H1 (cell line): ENCODE data around the gene PNMA1. TPM values are rescaled to one million over a fixed set of nuclear protein-coding genes. Genes with fewer than 3 reads are reported as not detected.

Source experiments
- CTCF ChIA-PET: fragments of 300-600 bp; sonication (Branson Sonifier 250); formaldehyde crosslinking; loops from one replicate; lab custom pipeline; 2021; ENCODE audit not compliant: partially characterized antibody; lab: Charles Lee
- POLR2A ChIA-PET: fragments of 300-600 bp; sonication (Branson Sonifier 250); formaldehyde crosslinking; loops from one replicate; lab custom pipeline; 2021; ENCODE audit warnings: inconsistent platforms; ENCODE audit not compliant: partially characterized antibody; lab: Charles Lee
- DNase-seq, 2 experiments: peaks; one replicate each; pipeline versions ENCODE4 v3.0.0 to v3.0.0-alpha.2; 2010 to 2022; ENCODE audit warnings: low spot score in 2 of 2, low read depth in 1 of 2, mixed read lengths in 1 of 2
- FAIRE-seq: peaks from 2 replicates; lab custom pipeline; 2011; peaks lifted over from hg19 to GRCh38; lab: Jason Lieb, UNC
- H2AFZ ChIP-seq: 2 replicates; pipeline ENCODE4 v1.8.1; 2012; ENCODE audit warnings: low read length, inconsistent platforms
- H2AK5ac ChIP-seq: 2 replicates; pipeline ENCODE4 v1.6.1; 2013; ENCODE audit warnings: low read depth, low read length
- H2BK120ac ChIP-seq: replicated peaks from 2 replicates; pipeline ENCODE3; 2013; ENCODE audit warnings: low read depth, low read length, inconsistent platforms
- H2BK12ac ChIP-seq: 2 replicates; pipeline ENCODE4 v1.6.1; 2013; ENCODE audit warnings: low read depth, low read length
- H2BK15ac ChIP-seq: 2 replicates; pipeline ENCODE4 v1.6.1; 2013; ENCODE audit warnings: low read length
- H2BK20ac ChIP-seq: 2 replicates; pipeline ENCODE4 v1.6.1; 2013; ENCODE audit warnings: low read length
- H2BK5ac ChIP-seq: 2 replicates; pipeline ENCODE4 v1.6.1; 2013; ENCODE audit warnings: low read depth, low read length
- H3K14ac ChIP-seq: 2 replicates; pipeline ENCODE4 v1.6.1; 2013; ENCODE audit warnings: inconsistent platforms; ENCODE audit not compliant: insufficient read length
- H3K18ac ChIP-seq: 2 replicates; pipeline ENCODE4 v1.6.1; 2013; ENCODE audit warnings: low read length; ENCODE audit errors: extremely low read depth
- H3K23ac ChIP-seq: 2 replicates; pipeline ENCODE4 v1.6.1; 2013; ENCODE audit warnings: inconsistent platforms; ENCODE audit not compliant: insufficient read length
- H3K23me2 ChIP-seq: 2 replicates; pipeline ENCODE4 v1.6.1; 2013; ENCODE audit warnings: low read depth, low read length
- H3K27ac ChIP-seq: 2 replicates; pipeline ENCODE4 v1.6.1; 2011; ENCODE audit warnings: low read depth, low read length, inconsistent platforms
- H3K27me3 ChIP-seq, 4 experiments: replicated peaks in 1 of 4; 1 replicate in 1 of 4; 2 replicates in 3 of 4; pipeline versions ENCODE4 v1.6.1 to v1.8.1; 2011 to 2013; ENCODE audit warnings: low read length in 3 of 4, mild to moderate bottlenecking in 3 of 4, inconsistent platforms in 2 of 4, mixed read lengths in 2 of 4, moderate library complexity in 1 of 4; ENCODE audit not compliant: control insufficient read depth in 3 of 4, insufficient read depth in 3 of 4; ENCODE audit errors: extremely low read depth in 1 of 4
- H3K36me3 ChIP-seq, 4 experiments: 2 replicates each; pipeline versions ENCODE4 v1.6.1 to v1.8.1; 2011 to 2013; ENCODE audit warnings: mild to moderate bottlenecking in 4 of 4, low read length in 3 of 4, moderate library complexity in 2 of 4, control low read depth in 1 of 4, inconsistent platforms in 1 of 4; ENCODE audit not compliant: insufficient read depth in 4 of 4, control insufficient read depth in 2 of 4
- H3K4ac ChIP-seq: replicated peaks from 2 replicates; pipeline ENCODE3; 2013; ENCODE audit warnings: low read length, low read depth, mixed read lengths, inconsistent platforms; ENCODE audit not compliant: insufficient read length
- H3K4me1 ChIP-seq, 4 experiments: replicated peaks in 1 of 4; 1 replicate in 1 of 4; 2 replicates in 3 of 4; pipeline versions ENCODE4 v1.6.1 to v1.8.1; 2011 to 2013; ENCODE audit warnings: low read length in 3 of 4, inconsistent platforms in 2 of 4, mixed read lengths in 1 of 4; ENCODE audit not compliant: insufficient read depth in 4 of 4, control insufficient read depth in 3 of 4
- H3K4me2 ChIP-seq, 2 experiments: 2 replicates each; pipeline versions ENCODE4 v1.6.1 to v1.8.1; 2011 to 2013; ENCODE audit warnings: low read depth in 2 of 2, low read length in 2 of 2, control low read depth in 1 of 2, inconsistent platforms in 1 of 2, mild to moderate bottlenecking in 1 of 2; ENCODE audit not compliant: insufficient read depth in 1 of 2
- H3K4me3 ChIP-seq, 4 experiments: fragments of 200-600, 300-600 bp in 1 of 4; sonication (generic), shearing (Covaris generic), sonication (Bioruptor Twin) in 1 of 4; 2 replicates each; pipeline versions ENCODE4 v1.5.1 to v1.8.1; 2011 to 2016; ENCODE audit warnings: low read length in 4 of 4, low read depth in 3 of 4, control low read depth in 2 of 4, inconsistent platforms in 2 of 4, mild to moderate bottlenecking in 2 of 4, mixed read lengths in 1 of 4, moderate library complexity in 1 of 4; ENCODE audit not compliant: insufficient read depth in 2 of 4; ENCODE audit errors: extremely low read depth in 1 of 4
- H3K56ac ChIP-seq: replicated peaks from 2 replicates; pipeline ENCODE3; 2013; ENCODE audit warnings: low read depth, mild to moderate bottlenecking, mixed read lengths, low read length, inconsistent platforms; ENCODE audit not compliant: insufficient read length
- H3K79me1 ChIP-seq: 2 replicates; pipeline ENCODE4 v1.6.1; 2013; ENCODE audit warnings: low read depth, low read length, control low read depth
- H3K79me2 ChIP-seq, 2 experiments: 2 replicates each; pipeline versions ENCODE4 v1.6.1 to v1.8.1; 2012 to 2013; ENCODE audit warnings: low read length in 2 of 2, mild to moderate bottlenecking in 2 of 2, inconsistent platforms in 1 of 2; ENCODE audit not compliant: insufficient read depth in 2 of 2, control insufficient read depth in 1 of 2
- H3K9ac ChIP-seq, 4 experiments: replicated peaks in 1 of 4; 1 replicate in 1 of 4; 2 replicates in 3 of 4; pipeline versions ENCODE4 v1.6.1 to v1.8.1; 2011 to 2013; ENCODE audit warnings: low read depth in 3 of 4, low read length in 3 of 4, control low read depth in 2 of 4, mild to moderate bottlenecking in 2 of 4, moderate library complexity in 2 of 4, inconsistent platforms in 1 of 4; ENCODE audit errors: extremely low read depth in 1 of 4
- H3K9me3 ChIP-seq, 2 experiments: 2 replicates each; pipeline versions ENCODE4 v1.6.1 to v1.8.1; 2012 to 2013; ENCODE audit warnings: mild to moderate bottlenecking in 2 of 2, moderate library complexity in 2 of 2, control low read depth in 1 of 2, inconsistent platforms in 1 of 2, low read depth in 1 of 2, low read length in 1 of 2, mixed read lengths in 1 of 2; ENCODE audit not compliant: insufficient read depth in 2 of 2
- H4K20me1 ChIP-seq, 2 experiments: replicated peaks in 1 of 2; 2 replicates each; pipeline versions ENCODE3 to v1.8.1; 2011 to 2013; ENCODE audit warnings: inconsistent platforms in 2 of 2, low read length in 2 of 2, mild to moderate bottlenecking in 1 of 2; ENCODE audit not compliant: insufficient read depth in 2 of 2, control insufficient read depth in 1 of 2
- H4K5ac ChIP-seq: 2 replicates; pipeline ENCODE4 v1.6.1; 2013; ENCODE audit warnings: low read length, low read depth, mixed read lengths, inconsistent platforms; ENCODE audit not compliant: insufficient read length
- H4K8ac ChIP-seq: 2 replicates; pipeline ENCODE4 v1.8.0; 2013; ENCODE audit warnings: mild to moderate bottlenecking, moderate library complexity, low read length, inconsistent platforms; ENCODE audit not compliant: insufficient read depth; ENCODE audit errors: extremely low read depth
- H4K91ac ChIP-seq: replicated peaks from 2 replicates; pipeline ENCODE3; 2013; ENCODE audit warnings: low read length, mixed read lengths, inconsistent platforms; ENCODE audit not compliant: insufficient read length
- BCL11A ChIP-seq, 2 experiments: IDR thresholded peaks; one replicate each; pipeline ENCODE4 v1.6.1; 2011; ENCODE audit warnings: low read depth in 2 of 2, low read length in 2 of 2, mild to moderate bottlenecking in 2 of 2
- BRCA1 ChIP-seq: IDR thresholded peaks from 2 replicates; pipeline ENCODE4 v1.6.1; 2012; ENCODE audit warnings: low read depth, low read length, improper control_type of control experiment
- CBX5 ChIP-seq: fragments of 300-800, 300-1000 bp; sonication (generic); IDR thresholded peaks from 2 replicates; pipeline ENCODE4 v1.7.1; 2016; ENCODE audit warnings: antibody characterized with exemption, low read length, low read depth
- HDAC2 ChIP-seq, 2 experiments: fragments of 300-600 bp in 1 of 2; sonication (generic) in 1 of 2; IDR thresholded peaks; 2 replicates each; pipeline ENCODE4 v1.6.1; 2011 to 2012; ENCODE audit warnings: low read depth in 2 of 2, low read length in 2 of 2, mild to moderate bottlenecking in 2 of 2, moderate library complexity in 2 of 2, borderline replicate concordance in 1 of 2, inconsistent platforms in 1 of 2
- JUN ChIP-seq: IDR thresholded peaks from 2 replicates; pipeline ENCODE4 v1.6.1; 2011; ENCODE audit warnings: low read depth, mild to moderate bottlenecking, improper control_type of control experiment, low read length
- JUND ChIP-seq: IDR thresholded peaks from 2 replicates; pipeline ENCODE4 v1.6.1; 2011; ENCODE audit warnings: mild to moderate bottlenecking, improper control_type of control experiment, low read length
- KDM1A ChIP-seq: fragments of 200-600, 300-600 bp; sonication (generic); IDR thresholded peaks from 2 replicates; pipeline ENCODE4 v1.7.1; 2016; ENCODE audit warnings: mild to moderate bottlenecking, low read length, borderline replicate concordance
- NANOG ChIP-seq: IDR thresholded peaks from 2 replicates; pipeline ENCODE4 v1.6.1; 2011; ENCODE audit warnings: low read length, low read depth, mild to moderate bottlenecking, inconsistent platforms; ENCODE audit not compliant: insufficient read depth, poor library complexity, severe bottlenecking
- PHF8 ChIP-seq: fragments of 200-600 bp; sonication (generic); conservative IDR thresholded peaks from 2 replicates; pipeline ENCODE4 v1.7.1; 2012; ENCODE audit warnings: low read depth, mild to moderate bottlenecking, inconsistent platforms, low read length, moderate library complexity
- RBBP5 ChIP-seq: IDR thresholded peaks from 2 replicates; pipeline ENCODE4 v1.7.1; 2012; ENCODE audit warnings: low read depth, mild to moderate bottlenecking, inconsistent platforms, low read length, moderate library complexity, borderline replicate concordance
- SAP30 ChIP-seq: fragments of 300-600 bp; sonication (generic); IDR thresholded peaks from 2 replicates; pipeline ENCODE4 v1.7.1; 2012; ENCODE audit warnings: low read length, moderate library complexity, mild to moderate bottlenecking, inconsistent platforms; ENCODE audit not compliant: insufficient read depth, insufficient replicate concordance
- SIN3A ChIP-seq, 2 experiments: IDR thresholded peaks in 1 of 2; conservative IDR thresholded peaks in 1 of 2; 2 replicates each; pipeline ENCODE4 v1.6.1; 2011 to 2012; ENCODE audit warnings: low read length in 2 of 2, improper control_type of control experiment in 1 of 2, low read depth in 1 of 2, mild to moderate bottlenecking in 1 of 2
- WGBS, 2 experiments: shearing (Covaris generic) in 1 of 2; methylation state at CpG; one replicate each; pipeline versions ENCODE4 v1.1.6 to v1.1.7; 2013 to 2015; ENCODE audit warnings: low lambda C conversion rate in 2 of 2, mixed read lengths in 2 of 2, inconsistent platforms in 1 of 2, low coverage in 1 of 2, missing lambda C conversion rate in 1 of 2; ENCODE audit not compliant: insufficient replicate concordance in 2 of 2, insufficient coverage in 1 of 2, insufficient read length in 1 of 2; ENCODE audit errors: extremely low coverage in 1 of 2, missing lambda C conversion rate in 1 of 2; 5-methylcytosine and 5-hydroxymethylcytosine counted together
- polyA plus RNA-seq, 7 experiments: library from polyadenylated mRNA; depleted of rRNA in 3 of 7; stranded (reverse) in 5 of 7; unstranded in 2 of 7; fragments of >200 nt in 5 of 7; fragments of 200-250 nt in 2 of 7; gene quantifications; 1 replicate in 5 of 7; 2 replicates in 1 of 7; 4 replicates in 1 of 7; pipeline versions ENCODE4 v1.2.1 to v1.2.3, GENCODE V29; 2011 to 2013; ENCODE audit warnings: missing spikeins in 2 of 7, mixed read lengths in 2 of 7
- total RNA-seq: library from RNA; stranded (reverse); fragmentation: NEBNext Ultra II Directional; extraction: Animal tissue kit (Norgen Biotek cat#: 25700); gene quantifications from 2 replicates; pipeline ENCODE4 v1.2.1, GENCODE V29; 2021

PNMA1 gene
- total and polyA plus RNA-seq, 2 of the 8 experiments (the other 6 are each of a cell fraction or from before 2014, with no cell fraction given), result 15.8 to 52.7 TPM

- Histone ChIP-seq H3K4me3 (no peak overlapping the region), H2AK5ac (no peak overlapping the region), H2BK12ac (no peak overlapping the region), H4K8ac (no peak overlapping the region), H2BK15ac (no peak overlapping the region), H4K20me1 (peaks cover 8 to 16% of the 10 kb centered on the region in 2 experiments), H3K36me3 (0 out of 8 replicates have a peak, but pooled peaks cover 0 to 3% (median 0%) of the 10 kb centered on the region in 4 experiments), H3K56ac (no peak overlapping the region), H2BK120ac (no peak overlapping the region), H2BK20ac (no peak overlapping the region), H2BK5ac (no peak overlapping the region), H3K27ac (no peak overlapping the region), H4K5ac (no peak overlapping the region), H4K91ac (no peak overlapping the region), H3K4me2 (no peak overlapping the region), H3K18ac (no peak overlapping the region), H3K4me1 (peaks cover 0 to 10% (median 6%) of the 10 kb centered on the region in 4 experiments; a peak in 4 of 7 replicates), H3K9me3 (no peaks in the 10 kb centered on the region), H3K14ac (no peak overlapping the region), H3K23me2 (peaks cover 24% of the 10 kb centered on the region), H3K79me2 (peaks cover 5 to 33% of the 10 kb centered on the region in 2 experiments), H2AFZ (no peak overlapping the region), H3K27me3 (peaks cover 0 to 3% (median 0%) of the 10 kb centered on the region in 4 experiments; a peak in 3 of 7 replicates), H3K23ac (no peak overlapping the region), H3K9ac (no peak overlapping the region), H3K79me1 (peaks cover 12% of the 10 kb centered on the region), H3K4ac (no peak overlapping the region)
- no peak for DNase-seq
- no peak for FAIRE-seq
- 94 to 100% methylated on average over 1 to 8 of the region's 8 CpGs for WGBS, 2 experiments
- ChIA-PET POLR2A (interaction anchor here (1.0 to 1.3 kb wide), 3 partner anchors 8 to 17 kb away, joined by 3 read pairs; no protein-coding TSS in a partner anchor), CTCF (interaction anchor here (0.6 to 3.7 kb wide), 6 partner anchors 16 to 331 kb away, joined by 3 to 15 read pairs (median 3); no protein-coding TSS in a partner anchor)
- no peak for TF ChIP-seq RBBP5
- TF ChIP-seq KDM1A, result no peak
- no peak for TF ChIP-seq HDAC2 (IDR thresholded peaks at IDR 0.05; ENCODE audit: borderline replicate concordance in 1 of 2, low read depth in 2 of 2, low read length in 2 of 2)
- TF ChIP-seq PHF8, result no peak
- TF ChIP-seq CBX5, result no peak
- no peak for TF ChIP-seq BRCA1
- TF ChIP-seq SAP30, result no peak
- no peak for TF ChIP-seq BCL11A (IDR thresholded peaks at IDR 0.05; ENCODE audit: low read depth in 2 of 2, low read length in 2 of 2)
- no peak for TF ChIP-seq SIN3A (conservative IDR thresholded peaks at IDR 0.05 in 1 of 2, IDR thresholded peaks at IDR 0.05 in 1 of 2; ENCODE audit: low read depth in 1 of 2, low read length in 2 of 2)
- TF ChIP-seq NANOG, result no peak
- TF ChIP-seq JUND, result no peak
- no peak for TF ChIP-seq JUN
Measured at GRCh38 chr14:73709904-73710469, 4.2 kb downstream of the PNMA1 start.
